HepG2 (cell line): Measurements from ENCODE around the gene TBR1. TPM values are rescaled to one million over a fixed set of nuclear protein-coding genes. Genes with fewer than 3 reads are reported as not detected.

Source experiments
- ATAC-seq: fragments of 200-7000 bp; cut with Tn5 transposase; 3 replicates; pipeline ENCODE4 v1.9.1; 2020; ENCODE audit warnings: mild to moderate bottlenecking, moderate library complexity
- BruUV-seq: library from RNA; stranded (reverse); fragments of 400-500 nt; replicated peaks from 2 replicates; lab custom pipeline; 2021; lab: Mats Ljungman, UMichigan
- CTCF ChIA-PET: fragments of 300-600 bp; formaldehyde crosslinking; extraction: SDS; loops from one replicate; lab custom pipeline; 2021; ENCODE audit warnings: low total read pairs, inconsistent platforms, low intra/inter-chr PET ratio; lab: Yijun Ruan, JAX
- POLR2A ChIA-PET: fragments of 350-600 bp; sonication (Branson Sonifier 250); formaldehyde crosslinking; loops from one replicate; lab custom pipeline; 2020; ENCODE audit warnings: antibody characterized with exemption, inconsistent platforms; lab: Yijun Ruan, JAX
- DNase-seq: peaks from one replicate; pipeline ENCODE4 v3.0.0-alpha.2; 2015; ENCODE audit warnings: low spot score
- FAIRE-seq: peaks from 3 replicates; lab custom pipeline; 2011; peaks lifted over from hg19 to GRCh38; lab: Jason Lieb, UNC
- H2AFZ ChIP-seq: one replicate; pipeline ENCODE4 v1.6.1; 2011; ENCODE audit warnings: low read length, inconsistent platforms
- H3K27ac ChIP-seq: fragments of 300-600 bp; 3 replicates; pipeline ENCODE4 v1.8.0; 2011; ENCODE audit warnings: mixed run types, mild to moderate bottlenecking, mixed read lengths, low read length, inconsistent platforms; ENCODE audit not compliant: insufficient read depth; ENCODE audit errors: extremely low read length
- H3K27me3 ChIP-seq, 2 experiments: fragments of 200-600 bp in 1 of 2; 2 replicates in 1 of 2; 3 replicates in 1 of 2; pipeline versions ENCODE4 v1.6.0 to v1.8.0; 2011; ENCODE audit warnings: low read length in 2 of 2, mild to moderate bottlenecking in 2 of 2, moderate library complexity in 2 of 2, inconsistent platforms in 1 of 2; ENCODE audit not compliant: insufficient read depth in 2 of 2, control insufficient read depth in 1 of 2
- H3K36me3 ChIP-seq, 2 experiments: fragments of 200-600 bp in 1 of 2; replicated peaks in 1 of 2; 2 replicates in 1 of 2; 3 replicates in 1 of 2; pipeline versions ENCODE4 v1.5.1 to v1.8.0; 2011; ENCODE audit warnings: low read length in 2 of 2, inconsistent platforms in 1 of 2; ENCODE audit not compliant: insufficient read depth in 2 of 2, control insufficient read depth in 1 of 2
- H3K4me1 ChIP-seq: 2 replicates; pipeline ENCODE4 v1.5.1; 2012; ENCODE audit warnings: low read length, inconsistent platforms; ENCODE audit not compliant: insufficient read depth
- H3K4me2 ChIP-seq: 2 replicates; pipeline ENCODE4 v1.6.0; 2011; ENCODE audit warnings: low read depth, low read length, inconsistent platforms
- H3K4me3 ChIP-seq, 3 experiments: fragments of 200-600 bp in 1 of 3; sonication (generic), shearing (Covaris generic) in 1 of 3; replicated peaks in 1 of 3; 2 replicates each; pipeline ENCODE4 v1.5.1; 2011 to 2016; ENCODE audit warnings: low read length in 3 of 3, inconsistent platforms in 2 of 3, low read depth in 2 of 3, mild to moderate bottlenecking in 2 of 3, control low read depth in 1 of 3, mixed read lengths in 1 of 3; ENCODE audit not compliant: insufficient read depth in 1 of 3
- H3K79me2 ChIP-seq: one replicate; pipeline ENCODE4 v1.6.1; 2011; ENCODE audit warnings: low read length, inconsistent platforms; ENCODE audit not compliant: insufficient read depth
- H3K9ac ChIP-seq: 2 replicates; pipeline ENCODE4 v1.6.0; 2011; ENCODE audit warnings: mild to moderate bottlenecking, low read depth, low read length, inconsistent platforms; ENCODE audit not compliant: insufficient read depth
- H3K9me3 ChIP-seq: 2 replicates; pipeline ENCODE4 v1.5.1; 2012; ENCODE audit warnings: mild to moderate bottlenecking, low read length
- H4K20me1 ChIP-seq: 2 replicates; pipeline ENCODE4 v1.6.0; 2011; ENCODE audit warnings: inconsistent platforms, mild to moderate bottlenecking, low read length, moderate library complexity; ENCODE audit not compliant: insufficient read depth
- ELF3 ChIP-seq: IDR thresholded peaks from 2 replicates; pipeline ENCODE4 v1.6.1; 2016; ENCODE audit warnings: missing genetic modification reagents, missing compliant biosample characterization
- ELF4 ChIP-seq: sonication (generic); formaldehyde crosslinking; IDR thresholded peaks from 2 replicates; pipeline ENCODE4 v1.5.0; 2020; ENCODE audit warnings: missing genetic modification reagents, mild to moderate bottlenecking, moderate library complexity, borderline replicate concordance
- GABPB1 ChIP-seq: IDR thresholded peaks from 2 replicates; pipeline ENCODE4 v1.6.1; 2016; ENCODE audit warnings: mild to moderate bottlenecking, missing genetic modification reagents, moderate library complexity, missing compliant biosample characterization
- HMG20A ChIP-seq: IDR thresholded peaks from 2 replicates; pipeline ENCODE4 v1.6.1; 2016; ENCODE audit warnings: borderline replicate concordance
- MYC ChIP-seq: sonication (generic); formaldehyde crosslinking; IDR thresholded peaks from 2 replicates; pipeline ENCODE4 v1.9.0; 2021; ENCODE audit warnings: missing genetic modification reagents, borderline replicate concordance
- SP2 ChIP-seq: sonication (generic); formaldehyde crosslinking; IDR thresholded peaks from 2 replicates; pipeline ENCODE4 v1.5.1; 2020; ENCODE audit warnings: mild to moderate bottlenecking, missing genetic modification reagents
- SRY ChIP-seq: sonication (generic); formaldehyde crosslinking; IDR thresholded peaks from 2 replicates; pipeline ENCODE4 v1.8.0; 2022; ENCODE audit warnings: mild to moderate bottlenecking, missing genetic modification reagents
- TBL1XR1 ChIP-seq: fragments of 150-350 bp; IDR thresholded peaks from 2 replicates; pipeline ENCODE4 v1.6.1; 2014; ENCODE audit warnings: borderline replicate concordance, low read length; ENCODE audit not compliant: partially characterized antibody
- ZBTB1 ChIP-seq: sonication (generic); formaldehyde crosslinking; IDR thresholded peaks from 2 replicates; pipeline ENCODE4 v1.4.0; 2020; ENCODE audit warnings: missing genetic modification reagents, borderline replicate concordance
- ZNF382 ChIP-seq: sonication (generic); formaldehyde crosslinking; IDR thresholded peaks from 2 replicates; pipeline ENCODE4 v1.5.0; 2020; ENCODE audit warnings: missing genetic modification reagents, mild to moderate bottlenecking, borderline replicate concordance
- ZNF572 ChIP-seq: sonication (generic); formaldehyde crosslinking; IDR thresholded peaks from 2 replicates; pipeline ENCODE4 v1.5.1; 2020; ENCODE audit warnings: mild to moderate bottlenecking, missing genetic modification reagents
- ZNF615 ChIP-seq: sonication (generic); formaldehyde crosslinking; IDR thresholded peaks from 2 replicates; pipeline ENCODE4 v1.5.0; 2020; ENCODE audit warnings: mild to moderate bottlenecking, missing genetic modification reagents, borderline replicate concordance
- ZNF747 ChIP-seq: sonication (generic); formaldehyde crosslinking; IDR thresholded peaks from 2 replicates; pipeline ENCODE4 v1.8.1; 2023; ENCODE audit warnings: missing genetic modification reagents, mild to moderate bottlenecking, borderline replicate concordance
- WGBS: methylation state at CpG from one replicate; pipeline ENCODE4 v1.1.6; 2017; ENCODE audit warnings: low lambda C conversion rate; 5-methylcytosine and 5-hydroxymethylcytosine counted together
- in situ Hi-C: cut with HindIII; loops from 2 replicates; pipeline ENCODE4 v1.10.0; 2017; ENCODE audit warnings: low pct_unique_long_range_greater_than_20kb; ENCODE audit not compliant: extremely low pct_ligation_motif_present
- intact Hi-C: fragments of 100-400 bp; cut with micrococcal nuclease; formaldehyde crosslinking; loops from one replicate; pipeline ENCODE4 v1.10.0; 2022; ENCODE audit not compliant: unreplicated experiment
- polyA plus RNA-seq, 8 experiments: library from polyadenylated mRNA; depleted of rRNA in 3 of 8; stranded (reverse) in 7 of 8; unstranded in 1 of 8; fragments of >200 nt; fragmentation: Illumina TruSeq in 4 of 8; extraction: Trizol in 4 of 8; gene quantifications; 2 replicates each; pipeline versions ENCODE4 v1.2.1 to v1.2.3, GENCODE V29; 2011 to 2016; ENCODE audit warnings: low read depth in 4 of 8, missing spikeins in 1 of 8, mixed read lengths in 1 of 8; ENCODE audit not compliant: insufficient read depth in 1 of 8
- total RNA-seq, 5 experiments: library from RNA; depleted of rRNA; stranded (reverse); fragments of >200 nt; fragmentation: Illumina TruSeq; extraction: Trizol; gene quantifications; 2 replicates each; pipeline ENCODE4 v1.2.3, GENCODE V29; 2016; ENCODE audit warnings: low read depth in 1 of 5
- TF ChIP-seq, protein P1 (sequence below): sonication (generic); formaldehyde crosslinking; IDR thresholded peaks from 2 replicates; pipeline ENCODE4 v1.5.0; 2020; ENCODE audit warnings: missing genetic modification reagents, mild to moderate bottlenecking, borderline replicate concordance
- TF ChIP-seq, protein P2 (sequence below): sonication (generic); formaldehyde crosslinking; IDR thresholded peaks from 2 replicates; pipeline ENCODE4 v1.4.0; 2020; ENCODE audit warnings: missing genetic modification reagents
- TF ChIP-seq, protein P3 (sequence below): sonication (generic); formaldehyde crosslinking; IDR thresholded peaks from 2 replicates; pipeline ENCODE4 v1.8.1; 2023; ENCODE audit warnings: mild to moderate bottlenecking, missing genetic modification reagents

Gene TBR1
- total and polyA plus RNA-seq, 2 of the 13 experiments (the other 11 are each of a cell fraction or from before 2014, with no cell fraction given), result not detected

DNA sequence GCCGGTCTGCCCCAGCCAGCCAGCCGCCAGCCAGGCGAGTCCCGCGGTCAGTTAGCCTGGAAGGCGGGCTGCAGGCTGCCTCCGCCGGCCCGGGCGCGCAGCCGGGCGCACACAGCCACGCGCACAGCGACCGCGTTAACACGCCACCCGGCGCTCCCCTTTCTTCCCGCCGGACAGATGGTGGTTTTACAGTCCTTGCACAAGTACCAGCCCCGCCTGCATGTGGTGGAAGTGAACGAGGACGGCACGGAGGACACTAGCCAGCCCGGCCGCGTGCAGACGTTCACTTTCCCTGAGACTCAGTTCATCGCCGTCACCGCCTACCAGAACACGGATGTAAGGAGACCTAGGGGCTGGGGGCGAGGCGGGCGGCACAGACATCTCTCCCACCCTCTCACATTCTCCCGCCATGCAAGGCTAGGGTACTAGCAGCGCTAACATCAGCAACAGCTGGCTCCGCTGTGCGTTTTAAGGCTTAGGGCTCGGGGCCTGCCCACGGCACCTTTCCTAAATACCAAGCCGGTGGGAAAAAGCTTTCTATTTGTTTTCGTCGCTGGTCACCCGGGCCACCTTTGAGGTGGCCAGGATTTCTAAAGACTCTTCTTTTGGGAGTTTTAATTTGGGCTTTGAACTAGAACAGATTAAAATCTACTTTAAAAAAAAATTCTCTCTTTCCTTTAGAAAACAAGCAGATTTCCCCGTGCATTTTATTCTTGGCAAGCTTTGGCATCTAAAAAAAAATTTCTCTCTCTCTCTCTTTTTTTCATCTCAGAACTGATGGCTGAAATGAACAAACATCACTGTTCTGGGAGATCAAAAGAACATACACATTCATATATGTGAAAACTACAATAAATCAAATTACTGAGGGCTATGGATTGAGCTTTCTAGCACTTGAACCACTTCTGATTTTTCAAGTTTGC, 2.9 kb downstream of the TBR1 start:
- FAIRE-seq, result no peak
- ChIA-PET CTCF (no interaction called here), POLR2A (no interaction called here)
- Histone ChIP-seq H4K20me1 (no peaks in the 10 kb centered on the region), H3K27me3 (peaks cover 18 to 77% of the 10 kb centered on the region in 2 experiments), H3K36me3 (no peaks in the 10 kb centered on the region), H3K4me2 (peak overlapping the region; percentile 67), H3K9me3 (no peaks in the 10 kb centered on the region), H2AFZ (no peak overlapping the region), H3K4me3 (peak overlapping the region; percentile 33 to 64 (median 46); a peak in 5 of 6 replicates), H3K79me2 (no peaks in the 10 kb centered on the region), H3K9ac (no peak overlapping the region), H3K4me1 (peaks cover 40% of the 10 kb centered on the region), H3K27ac (no peak overlapping the region)
- no peak for DNase-seq
- BruUV-seq, result no TSS peak
- 5% methylated on average over 38 of the region's 49 CpGs for WGBS
- in situ Hi-C loops (no loop called here), intact Hi-C loops (loop anchor here (5.0 kb wide), 1 partner anchor 112 kb away; the partner anchor contains the start of gene PSMD14)
- peak; percentile 26 for ATAC-seq
- TF ChIP-seq ELF4 (CRISPR knock-in tag) (no peak), ZBTB1 (no peak), ZNF572 (CRISPR knock-in tag) (no peak), SRY (0 out of 2 replicates have a peak, but pooled peaks have one; percentile 29), ZNF747 (CRISPR knock-in tag) (no peak), ZNF382 (CRISPR knock-in tag) (no peak), SP2 (CRISPR knock-in tag) (no peak), MYC (CRISPR knock-in tag) (peak; percentile 34; the same call in 1 of the 2 replicates), HMG20A (CRISPR knock-in tag) (no peak), ZNF615 (CRISPR knock-in tag) (no peak), TBL1XR1 (no peak), GABPB1 (peak; percentile 43; the same call in 1 of the 2 replicates), ELF3 (no peak)
- TF ChIP-seq, protein P1, sequence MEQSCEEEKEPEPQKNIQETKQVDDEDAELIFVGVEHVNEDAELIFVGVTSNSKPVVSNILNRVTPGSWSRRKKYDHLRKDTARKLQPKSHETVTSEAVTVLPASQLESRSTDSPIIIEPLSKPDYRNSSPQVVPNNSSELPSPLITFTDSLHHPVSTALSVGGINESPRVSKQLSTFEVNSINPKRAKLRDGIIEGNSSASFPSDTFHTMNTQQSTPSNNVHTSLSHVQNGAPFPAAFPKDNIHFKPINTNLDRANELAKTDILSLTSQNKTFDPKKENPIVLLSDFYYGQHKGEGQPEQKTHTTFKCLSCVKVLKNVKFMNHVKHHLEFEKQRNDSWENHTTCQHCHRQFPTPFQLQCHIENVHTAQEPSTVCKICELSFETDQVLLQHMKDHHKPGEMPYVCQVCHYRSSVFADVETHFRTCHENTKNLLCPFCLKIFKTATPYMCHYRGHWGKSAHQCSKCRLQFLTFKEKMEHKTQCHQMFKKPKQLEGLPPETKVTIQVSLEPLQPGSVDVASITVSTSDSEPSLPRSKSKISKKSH, result peak; percentile 33; the same call in 1 of the 2 replicates
- TF ChIP-seq, protein P2, sequence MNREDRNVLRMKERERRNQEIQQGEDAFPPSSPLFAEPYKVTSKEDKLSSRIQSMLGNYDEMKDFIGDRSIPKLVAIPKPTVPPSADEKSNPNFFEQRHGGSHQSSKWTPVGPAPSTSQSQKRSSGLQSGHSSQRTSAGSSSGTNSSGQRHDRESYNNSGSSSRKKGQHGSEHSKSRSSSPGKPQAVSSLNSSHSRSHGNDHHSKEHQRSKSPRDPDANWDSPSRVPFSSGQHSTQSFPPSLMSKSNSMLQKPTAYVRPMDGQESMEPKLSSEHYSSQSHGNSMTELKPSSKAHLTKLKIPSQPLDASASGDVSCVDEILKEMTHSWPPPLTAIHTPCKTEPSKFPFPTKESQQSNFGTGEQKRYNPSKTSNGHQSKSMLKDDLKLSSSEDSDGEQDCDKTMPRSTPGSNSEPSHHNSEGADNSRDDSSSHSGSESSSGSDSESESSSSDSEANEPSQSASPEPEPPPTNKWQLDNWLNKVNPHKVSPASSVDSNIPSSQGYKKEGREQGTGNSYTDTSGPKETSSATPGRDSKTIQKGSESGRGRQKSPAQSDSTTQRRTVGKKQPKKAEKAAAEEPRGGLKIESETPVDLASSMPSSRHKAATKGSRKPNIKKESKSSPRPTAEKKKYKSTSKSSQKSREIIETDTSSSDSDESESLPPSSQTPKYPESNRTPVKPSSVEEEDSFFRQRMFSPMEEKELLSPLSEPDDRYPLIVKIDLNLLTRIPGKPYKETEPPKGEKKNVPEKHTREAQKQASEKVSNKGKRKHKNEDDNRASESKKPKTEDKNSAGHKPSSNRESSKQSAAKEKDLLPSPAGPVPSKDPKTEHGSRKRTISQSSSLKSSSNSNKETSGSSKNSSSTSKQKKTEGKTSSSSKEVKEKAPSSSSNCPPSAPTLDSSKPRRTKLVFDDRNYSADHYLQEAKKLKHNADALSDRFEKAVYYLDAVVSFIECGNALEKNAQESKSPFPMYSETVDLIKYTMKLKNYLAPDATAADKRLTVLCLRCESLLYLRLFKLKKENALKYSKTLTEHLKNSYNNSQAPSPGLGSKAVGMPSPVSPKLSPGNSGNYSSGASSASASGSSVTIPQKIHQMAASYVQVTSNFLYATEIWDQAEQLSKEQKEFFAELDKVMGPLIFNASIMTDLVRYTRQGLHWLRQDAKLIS, result no peak
- TF ChIP-seq, protein P3, sequence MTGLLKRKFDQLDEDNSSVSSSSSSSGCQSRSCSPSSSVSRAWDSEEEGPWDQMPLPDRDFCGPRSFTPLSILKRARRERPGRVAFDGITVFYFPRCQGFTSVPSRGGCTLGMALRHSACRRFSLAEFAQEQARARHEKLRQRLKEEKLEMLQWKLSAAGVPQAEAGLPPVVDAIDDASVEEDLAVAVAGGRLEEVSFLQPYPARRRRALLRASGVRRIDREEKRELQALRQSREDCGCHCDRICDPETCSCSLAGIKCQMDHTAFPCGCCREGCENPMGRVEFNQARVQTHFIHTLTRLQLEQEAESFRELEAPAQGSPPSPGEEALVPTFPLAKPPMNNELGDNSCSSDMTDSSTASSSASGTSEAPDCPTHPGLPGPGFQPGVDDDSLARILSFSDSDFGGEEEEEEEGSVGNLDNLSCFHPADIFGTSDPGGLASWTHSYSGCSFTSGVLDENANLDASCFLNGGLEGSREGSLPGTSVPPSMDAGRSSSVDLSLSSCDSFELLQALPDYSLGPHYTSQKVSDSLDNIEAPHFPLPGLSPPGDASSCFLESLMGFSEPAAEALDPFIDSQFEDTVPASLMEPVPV (CRISPR knock-in tag), result peak; percentile 74
